ENCODE data around the gene DOCK9.

DNA sequence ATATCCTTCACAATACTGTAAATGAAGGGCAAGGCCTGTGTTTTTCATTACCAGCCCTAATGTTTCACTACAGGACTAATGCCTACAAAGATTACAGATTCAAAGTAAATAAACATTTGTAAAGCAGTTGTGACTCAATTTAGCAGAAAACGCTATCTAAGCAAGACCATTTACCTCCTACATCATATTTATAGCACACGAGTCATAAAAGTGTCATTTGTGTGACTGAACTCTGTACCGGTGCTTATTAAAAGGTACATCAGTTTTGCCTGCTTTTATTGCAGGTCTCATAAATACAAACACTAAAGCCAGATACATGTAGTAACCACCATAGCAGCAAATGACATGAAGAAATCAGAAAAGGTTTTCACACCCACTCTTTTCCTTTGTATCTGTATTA lies 163.9 kb downstream of the DOCK9 start:
- TF ChIP-seq, protein P1, sequence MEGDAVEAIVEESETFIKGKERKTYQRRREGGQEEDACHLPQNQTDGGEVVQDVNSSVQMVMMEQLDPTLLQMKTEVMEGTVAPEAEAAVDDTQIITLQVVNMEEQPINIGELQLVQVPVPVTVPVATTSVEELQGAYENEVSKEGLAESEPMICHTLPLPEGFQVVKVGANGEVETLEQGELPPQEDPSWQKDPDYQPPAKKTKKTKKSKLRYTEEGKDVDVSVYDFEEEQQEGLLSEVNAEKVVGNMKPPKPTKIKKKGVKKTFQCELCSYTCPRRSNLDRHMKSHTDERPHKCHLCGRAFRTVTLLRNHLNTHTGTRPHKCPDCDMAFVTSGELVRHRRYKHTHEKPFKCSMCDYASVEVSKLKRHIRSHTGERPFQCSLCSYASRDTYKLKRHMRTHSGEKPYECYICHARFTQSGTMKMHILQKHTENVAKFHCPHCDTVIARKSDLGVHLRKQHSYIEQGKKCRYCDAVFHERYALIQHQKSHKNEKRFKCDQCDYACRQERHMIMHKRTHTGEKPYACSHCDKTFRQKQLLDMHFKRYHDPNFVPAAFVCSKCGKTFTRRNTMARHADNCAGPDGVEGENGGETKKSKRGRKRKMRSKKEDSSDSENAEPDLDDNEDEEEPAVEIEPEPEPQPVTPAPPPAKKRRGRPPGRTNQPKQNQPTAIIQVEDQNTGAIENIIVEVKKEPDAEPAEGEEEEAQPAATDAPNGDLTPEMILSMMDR (IDR thresholded peaks at IDR 0.05) = no peak
- no peak for TF ChIP-seq EZH2 (IDR thresholded peaks at IDR 0.05; ENCODE audit: borderline replicate concordance, insufficient read depth, low read depth, low read length, poor library complexity, severe bottlenecking)
